Myocyte (in vitro differentiated cells): ENCODE results near the gene SMG7. TPM values are rescaled to one million over a fixed set of nuclear protein-coding genes. Genes with fewer than 3 reads are reported as not detected.
"Not testable (repeated sequence)": the region's sequence is repeated elsewhere in the genome, so short reads cannot be mapped to it uniquely, and the experiment has no call there.

ENCODE experiments used
- DNase-seq: peaks from one replicate; pipeline ENCODE4 v3.0.0-alpha.2; 2012; ENCODE audit warnings: low read depth
- polyA plus RNA-seq: library from polyadenylated mRNA; unstranded; fragments of >200 nt; gene quantifications from one replicate; pipeline ENCODE4 v1.2.1, GENCODE V29; 2012; ENCODE audit warnings: missing spikeins
- total RNA-seq: library from RNA; depleted of rRNA; stranded (reverse); fragments of >200 nt; gene quantifications from 2 replicates; pipeline ENCODE4 v1.2.3, GENCODE V29; 2014

SMG7 gene
- total RNA-seq, result 20.0 and 24.0 TPM in 2 replicates
- 23.4 TPM for polyA plus RNA-seq

GRCh38 chr1:183472488-183473216 is at the start of gene SMG7:
Gene SMG7, plus strand, starts transcription at chr1:183472499. Its CDS starts 122 bp downstream, at chr1:183472621.
- DNase-seq, result peak; percentile 34

- no peak for DNase-seq
Observed at GRCh38 chr1:183423541-183423940, 48.8 kb upstream of the SMG7 start.

- no peak for DNase-seq
Observed at GRCh38 chr1:183424691-183425090, 47.6 kb upstream of the SMG7 start.

GRCh38 chr1:183427591-183427990 is 44.7 kb upstream of the SMG7 start:
- DNase-seq, result not testable (repeated sequence)

GRCh38 chr1:183431840-183432547 is 40.3 kb upstream of the SMG7 start:
- no peak for DNase-seq

GRCh38 chr1:183432548-183432875 is 39.8 kb upstream of the SMG7 start:
- DNase-seq, result no peak

- no peak for DNase-seq
Observed at GRCh38 chr1:183433703-183434102, 38.6 kb upstream of the SMG7 start.

GRCh38 chr1:183435497-183435896 is 36.8 kb upstream of the SMG7 start:
- no peak for DNase-seq

- no peak for DNase-seq
Observed at GRCh38 chr1:183438060-183438459, 34.2 kb upstream of the SMG7 start.

GRCh38 chr1:183443011-183443410 is 29.3 kb upstream of the SMG7 start:
- peak; percentile 34 for DNase-seq

- DNase-seq, result no peak
Observed at GRCh38 chr1:183443466-183443865, 28.8 kb upstream of the SMG7 start.

- DNase-seq, result peak; percentile 57
Observed at GRCh38 chr1:183444243-183444642, 28.1 kb upstream of the SMG7 start.

GRCh38 chr1:183449223-183449770 is 23.0 kb upstream of the SMG7 start:
- no peak for DNase-seq

GRCh38 chr1:183450093-183450492 is 22.2 kb upstream of the SMG7 start:
- peak; percentile 12 for DNase-seq

GRCh38 chr1:183454377-183454776 is 17.9 kb upstream of the SMG7 start:
- DNase-seq, result no peak

GRCh38 chr1:183456826-183457225 is 15.5 kb upstream of the SMG7 start:
- DNase-seq, result no peak

GRCh38 chr1:183457449-183457848 is 14.8 kb upstream of the SMG7 start:
- DNase-seq, result no peak

GRCh38 chr1:183460596-183460995 is 11.7 kb upstream of the SMG7 start:
- DNase-seq, result no peak

- peak; percentile 27 for DNase-seq
Observed at GRCh38 chr1:183461350-183461749, 10.9 kb upstream of the SMG7 start.

- DNase-seq, result no peak
Observed at GRCh38 chr1:183463566-183463965, 8.7 kb upstream of the SMG7 start.

GRCh38 chr1:183466781-183467180 is 5.5 kb upstream of the SMG7 start:
- no peak for DNase-seq

GRCh38 chr1:183467687-183468086 is 4.6 kb upstream of the SMG7 start:
- DNase-seq, result no peak
